Measurements from ENCODE around the gene MYL2. TPM values are rescaled to one million over a fixed set of nuclear protein-coding genes. Genes with fewer than 3 reads are reported as not detected.

Gene MYL2
- total and polyA plus RNA-seq, 2 experiments from 2014 or later: not detected

DNA sequence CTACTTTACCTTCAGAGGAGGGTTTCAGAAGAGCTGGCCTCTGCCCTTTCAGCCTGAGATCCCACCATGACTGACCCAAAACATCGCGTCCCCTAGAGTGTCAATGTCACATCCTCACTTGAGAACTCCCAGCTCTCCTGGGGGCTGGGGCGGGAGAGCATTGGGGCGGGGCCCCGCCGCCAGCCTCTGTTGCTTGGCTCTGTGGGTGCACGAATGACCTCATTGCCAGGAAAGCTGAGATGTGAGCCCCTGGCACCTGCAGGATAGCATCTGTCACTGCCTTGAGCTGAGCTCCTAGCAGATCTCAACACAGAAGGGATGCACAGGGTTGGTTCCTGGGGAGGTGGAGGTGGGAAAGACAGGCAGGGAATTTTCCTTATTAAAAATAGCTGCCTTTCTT lies 20.6 kb upstream of the MYL2 start:
- no peak for ATAC-seq
- Mint-ChIP-seq H3K9me3 (peaks cover 11% of the 10 kb centered on the region), H3K27me3 (ENCODE audit: insufficient read depth, low read depth, poor library complexity) (peaks cover 8% of the 10 kb centered on the region), H3K36me3 (ENCODE audit: low read depth) (peaks cover 28% of the 10 kb centered on the region), H3K27ac (no peak overlapping the region), H3K4me3 (no peak overlapping the region), H3K4me1 (peaks cover 23% of the 10 kb centered on the region)
- Histone ChIP-seq H3K27me3 (ENCODE audit: insufficient read depth) (no peaks in the 10 kb centered on the region), H3K4me2 (no peak overlapping the region), H2AFZ (no peak overlapping the region), H3K9me2 (ENCODE audit: insufficient read depth) (0 out of 2 replicates have a peak, but pooled peaks cover 10% of the 10 kb centered on the region), H3K79me2 (replicated peaks; ENCODE audit: insufficient read depth) (no peaks in the 10 kb centered on the region), H4K20me1 (replicated peaks; ENCODE audit: insufficient read depth) (no peaks in the 10 kb centered on the region), H3K36me3 (ENCODE audit: insufficient read depth) (no peaks in the 10 kb centered on the region), H3F3A (replicated peaks; ENCODE audit: low read depth) (no peaks in the 10 kb centered on the region), H3K4me1 (ENCODE audit: insufficient read depth) (peaks cover 16% of the 10 kb centered on the region), H3K4me3 (no peak overlapping the region), H3K27ac (ENCODE audit: low read depth) (no peak overlapping the region)
- no peak for DNase-seq (ENCODE audit: low spot score)
- TF ChIP-seq POLR2AphosphoS5 (IDR thresholded peaks at IDR 0.05; ENCODE audit: low read depth): no peak
- TF ChIP-seq, protein P1, sequence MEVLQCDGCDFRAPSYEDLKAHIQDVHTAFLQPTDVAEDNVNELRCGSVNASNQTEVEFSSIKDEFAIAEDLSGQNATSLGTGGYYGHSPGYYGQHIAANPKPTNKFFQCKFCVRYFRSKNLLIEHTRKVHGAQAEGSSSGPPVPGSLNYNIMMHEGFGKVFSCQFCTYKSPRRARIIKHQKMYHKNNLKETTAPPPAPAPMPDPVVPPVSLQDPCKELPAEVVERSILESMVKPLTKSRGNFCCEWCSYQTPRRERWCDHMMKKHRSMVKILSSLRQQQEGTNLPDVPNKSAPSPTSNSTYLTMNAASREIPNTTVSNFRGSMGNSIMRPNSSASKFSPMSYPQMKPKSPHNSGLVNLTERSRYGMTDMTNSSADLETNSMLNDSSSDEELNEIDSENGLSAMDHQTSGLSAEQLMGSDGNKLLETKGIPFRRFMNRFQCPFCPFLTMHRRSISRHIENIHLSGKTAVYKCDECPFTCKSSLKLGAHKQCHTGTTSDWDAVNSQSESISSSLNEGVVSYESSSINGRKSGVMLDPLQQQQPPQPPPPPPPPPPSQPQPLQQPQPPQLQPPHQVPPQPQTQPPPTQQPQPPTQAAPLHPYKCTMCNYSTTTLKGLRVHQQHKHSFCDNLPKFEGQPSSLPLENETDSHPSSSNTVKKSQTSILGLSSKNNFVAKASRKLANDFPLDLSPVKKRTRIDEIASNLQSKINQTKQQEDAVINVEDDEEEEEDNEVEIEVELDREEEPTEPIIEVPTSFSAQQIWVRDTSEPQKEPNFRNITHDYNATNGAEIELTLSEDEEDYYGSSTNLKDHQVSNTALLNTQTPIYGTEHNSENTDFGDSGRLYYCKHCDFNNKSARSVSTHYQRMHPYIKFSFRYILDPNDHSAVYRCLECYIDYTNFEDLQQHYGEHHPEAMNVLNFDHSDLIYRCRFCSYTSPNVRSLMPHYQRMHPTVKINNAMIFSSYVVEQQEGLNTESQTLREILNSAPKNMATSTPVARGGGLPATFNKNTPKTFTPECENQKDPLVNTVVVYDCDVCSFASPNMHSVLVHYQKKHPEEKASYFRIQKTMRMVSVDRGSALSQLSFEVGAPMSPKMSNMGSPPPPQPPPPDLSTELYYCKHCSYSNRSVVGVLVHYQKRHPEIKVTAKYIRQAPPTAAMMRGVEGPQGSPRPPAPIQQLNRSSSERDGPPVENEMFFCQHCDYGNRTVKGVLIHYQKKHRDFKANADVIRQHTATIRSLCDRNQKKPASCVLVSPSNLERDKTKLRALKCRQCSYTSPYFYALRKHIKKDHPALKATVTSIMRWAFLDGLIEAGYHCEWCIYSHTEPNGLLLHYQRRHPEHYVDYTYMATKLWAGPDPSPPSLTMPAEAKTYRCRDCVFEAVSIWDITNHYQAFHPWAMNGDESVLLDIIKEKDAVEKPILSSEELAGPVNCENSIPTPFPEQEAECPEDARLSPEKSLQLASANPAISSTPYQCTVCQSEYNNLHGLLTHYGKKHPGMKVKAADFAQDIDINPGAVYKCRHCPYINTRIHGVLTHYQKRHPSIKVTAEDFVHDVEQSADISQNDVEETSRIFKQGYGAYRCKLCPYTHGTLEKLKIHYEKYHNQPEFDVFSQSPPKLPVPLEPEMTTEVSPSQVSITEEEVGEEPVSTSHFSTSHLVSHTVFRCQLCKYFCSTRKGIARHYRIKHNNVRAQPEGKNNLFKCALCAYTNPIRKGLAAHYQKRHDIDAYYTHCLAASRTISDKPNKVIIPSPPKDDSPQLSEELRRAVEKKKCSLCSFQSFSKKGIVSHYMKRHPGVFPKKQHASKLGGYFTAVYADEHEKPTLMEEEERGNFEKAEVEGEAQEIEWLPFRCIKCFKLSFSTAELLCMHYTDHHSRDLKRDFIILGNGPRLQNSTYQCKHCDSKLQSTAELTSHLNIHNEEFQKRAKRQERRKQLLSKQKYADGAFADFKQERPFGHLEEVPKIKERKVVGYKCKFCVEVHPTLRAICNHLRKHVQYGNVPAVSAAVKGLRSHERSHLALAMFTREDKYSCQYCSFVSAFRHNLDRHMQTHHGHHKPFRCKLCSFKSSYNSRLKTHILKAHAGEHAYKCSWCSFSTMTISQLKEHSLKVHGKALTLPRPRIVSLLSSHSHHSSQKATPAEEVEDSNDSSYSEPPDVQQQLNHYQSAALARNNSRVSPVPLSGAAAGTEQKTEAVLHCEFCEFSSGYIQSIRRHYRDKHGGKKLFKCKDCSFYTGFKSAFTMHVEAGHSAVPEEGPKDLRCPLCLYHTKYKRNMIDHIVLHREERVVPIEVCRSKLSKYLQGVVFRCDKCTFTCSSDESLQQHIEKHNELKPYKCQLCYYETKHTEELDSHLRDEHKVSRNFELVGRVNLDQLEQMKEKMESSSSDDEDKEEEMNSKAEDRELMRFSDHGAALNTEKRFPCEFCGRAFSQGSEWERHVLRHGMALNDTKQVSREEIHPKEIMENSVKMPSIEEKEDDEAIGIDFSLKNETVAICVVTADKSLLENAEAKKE (CRISPR knock-in tag; IDR thresholded peaks at IDR 0.05): no peak
- no peak for TF ChIP-seq JUNB (IDR thresholded peaks at IDR 0.05; ENCODE audit: unreplicated experiment)
- no peak for TF ChIP-seq NANOG (IDR thresholded peaks at IDR 0.05; ENCODE audit: borderline replicate concordance)
- TF ChIP-seq EZH2 (IDR thresholded peaks at IDR 0.05; ENCODE audit: low read depth, unreplicated experiment): no peak
- TF ChIP-seq, protein P2, sequence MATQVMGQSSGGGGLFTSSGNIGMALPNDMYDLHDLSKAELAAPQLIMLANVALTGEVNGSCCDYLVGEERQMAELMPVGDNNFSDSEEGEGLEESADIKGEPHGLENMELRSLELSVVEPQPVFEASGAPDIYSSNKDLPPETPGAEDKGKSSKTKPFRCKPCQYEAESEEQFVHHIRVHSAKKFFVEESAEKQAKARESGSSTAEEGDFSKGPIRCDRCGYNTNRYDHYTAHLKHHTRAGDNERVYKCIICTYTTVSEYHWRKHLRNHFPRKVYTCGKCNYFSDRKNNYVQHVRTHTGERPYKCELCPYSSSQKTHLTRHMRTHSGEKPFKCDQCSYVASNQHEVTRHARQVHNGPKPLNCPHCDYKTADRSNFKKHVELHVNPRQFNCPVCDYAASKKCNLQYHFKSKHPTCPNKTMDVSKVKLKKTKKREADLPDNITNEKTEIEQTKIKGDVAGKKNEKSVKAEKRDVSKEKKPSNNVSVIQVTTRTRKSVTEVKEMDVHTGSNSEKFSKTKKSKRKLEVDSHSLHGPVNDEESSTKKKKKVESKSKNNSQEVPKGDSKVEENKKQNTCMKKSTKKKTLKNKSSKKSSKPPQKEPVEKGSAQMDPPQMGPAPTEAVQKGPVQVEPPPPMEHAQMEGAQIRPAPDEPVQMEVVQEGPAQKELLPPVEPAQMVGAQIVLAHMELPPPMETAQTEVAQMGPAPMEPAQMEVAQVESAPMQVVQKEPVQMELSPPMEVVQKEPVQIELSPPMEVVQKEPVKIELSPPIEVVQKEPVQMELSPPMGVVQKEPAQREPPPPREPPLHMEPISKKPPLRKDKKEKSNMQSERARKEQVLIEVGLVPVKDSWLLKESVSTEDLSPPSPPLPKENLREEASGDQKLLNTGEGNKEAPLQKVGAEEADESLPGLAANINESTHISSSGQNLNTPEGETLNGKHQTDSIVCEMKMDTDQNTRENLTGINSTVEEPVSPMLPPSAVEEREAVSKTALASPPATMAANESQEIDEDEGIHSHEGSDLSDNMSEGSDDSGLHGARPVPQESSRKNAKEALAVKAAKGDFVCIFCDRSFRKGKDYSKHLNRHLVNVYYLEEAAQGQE (IDR thresholded peaks at IDR 0.05; ENCODE audit: unreplicated experiment): no peak
- TF ChIP-seq, protein P3, sequence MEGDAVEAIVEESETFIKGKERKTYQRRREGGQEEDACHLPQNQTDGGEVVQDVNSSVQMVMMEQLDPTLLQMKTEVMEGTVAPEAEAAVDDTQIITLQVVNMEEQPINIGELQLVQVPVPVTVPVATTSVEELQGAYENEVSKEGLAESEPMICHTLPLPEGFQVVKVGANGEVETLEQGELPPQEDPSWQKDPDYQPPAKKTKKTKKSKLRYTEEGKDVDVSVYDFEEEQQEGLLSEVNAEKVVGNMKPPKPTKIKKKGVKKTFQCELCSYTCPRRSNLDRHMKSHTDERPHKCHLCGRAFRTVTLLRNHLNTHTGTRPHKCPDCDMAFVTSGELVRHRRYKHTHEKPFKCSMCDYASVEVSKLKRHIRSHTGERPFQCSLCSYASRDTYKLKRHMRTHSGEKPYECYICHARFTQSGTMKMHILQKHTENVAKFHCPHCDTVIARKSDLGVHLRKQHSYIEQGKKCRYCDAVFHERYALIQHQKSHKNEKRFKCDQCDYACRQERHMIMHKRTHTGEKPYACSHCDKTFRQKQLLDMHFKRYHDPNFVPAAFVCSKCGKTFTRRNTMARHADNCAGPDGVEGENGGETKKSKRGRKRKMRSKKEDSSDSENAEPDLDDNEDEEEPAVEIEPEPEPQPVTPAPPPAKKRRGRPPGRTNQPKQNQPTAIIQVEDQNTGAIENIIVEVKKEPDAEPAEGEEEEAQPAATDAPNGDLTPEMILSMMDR (conservative IDR thresholded peaks at IDR 0.05; ENCODE audit: low read depth in 2 of 2): no peak
- TF ChIP-seq ZNF331 (CRISPR knock-in tag; IDR thresholded peaks at IDR 0.05; ENCODE audit: low read depth): no peak
